GM19328 (cell line): Measurements from ENCODE around the gene PEX26.
"Not testable (repeated sequence)": the region's sequence is repeated elsewhere in the genome, so short reads cannot be mapped to it uniquely, and the experiment has no call there.

Experiments used
- ATAC-seq: cut with Tn5 transposase; IDR thresholded peaks from one replicate; pipeline ENCODE4 v1.9.1; 2021; ENCODE audit warnings: mild to moderate bottlenecking, moderate library complexity; ENCODE audit not compliant: unreplicated experiment

PEX26 gene

GRCh38 chr22:18070556-18071306 is 7.1 kb upstream of the PEX26 start:
- no peak for ATAC-seq

DNA sequence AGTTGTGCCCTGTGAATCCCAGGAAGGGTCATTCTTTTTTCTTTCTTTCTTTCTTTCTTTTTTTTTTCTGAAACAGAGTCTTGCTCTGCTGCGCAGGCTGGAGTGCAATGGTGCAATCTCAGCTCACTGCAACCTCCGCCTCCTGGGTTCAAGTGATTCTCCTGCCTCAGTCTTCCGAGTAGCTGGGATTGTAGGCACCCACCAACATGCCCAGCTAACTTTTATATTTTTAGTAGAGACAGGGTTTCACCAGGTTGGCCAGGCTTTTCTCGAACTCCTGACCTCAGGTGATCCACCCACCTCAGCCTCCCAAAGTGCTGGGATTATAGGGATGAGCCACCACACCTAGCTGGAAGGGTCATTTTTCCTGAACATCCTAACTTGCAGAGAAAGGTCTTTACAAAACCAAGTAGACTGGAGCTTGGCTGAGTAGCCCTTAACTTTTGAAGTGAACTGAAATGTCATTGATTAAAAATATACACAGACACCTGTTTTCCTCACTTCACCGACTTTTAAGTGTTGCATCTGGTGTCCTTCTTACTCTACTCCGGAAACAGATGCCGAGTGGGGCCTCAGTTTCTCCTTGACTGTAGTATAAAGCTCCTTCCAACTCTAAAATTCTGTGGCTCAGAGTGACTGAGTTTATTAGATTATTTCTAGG is 6.4 kb upstream of the PEX26 start:
- not testable (repeated sequence) for ATAC-seq

GRCh38 chr22:18071968-18072310 is 5.9 kb upstream of the PEX26 start:
- no peak for ATAC-seq

- no peak for ATAC-seq
Observed at GRCh38 chr22:18073467-18073866, 4.3 kb upstream of the PEX26 start.

DNA sequence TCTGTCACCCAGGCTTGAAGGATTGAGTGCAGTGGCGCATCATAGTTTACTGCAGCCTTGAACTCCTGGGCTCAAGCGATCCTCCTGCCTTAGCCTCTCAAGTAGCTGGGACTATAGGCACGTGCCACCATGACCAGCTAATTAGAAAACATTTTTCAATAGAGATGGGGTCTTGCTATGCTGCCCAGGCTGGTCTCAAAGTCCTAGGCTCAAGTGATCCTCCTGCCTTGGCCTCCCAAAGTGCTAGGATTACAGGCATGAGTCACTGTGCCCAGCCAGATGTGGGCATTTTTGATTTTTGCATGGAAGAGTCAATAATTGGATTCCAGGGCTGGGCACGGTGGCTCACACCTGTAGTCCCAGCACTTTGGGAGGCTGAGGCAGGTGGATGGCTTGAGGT is 3.9 kb upstream of the PEX26 start:
- not testable (repeated sequence) for ATAC-seq

GRCh38 chr22:18075101-18075719 is 2.6 kb upstream of the PEX26 start:
- ATAC-seq, result no peak

GRCh38 chr22:18075720-18076497 is 1.9 kb upstream of the PEX26 start:
- ATAC-seq, result no peak

- no peak for ATAC-seq
Observed at GRCh38 chr22:18077087-18077638, 627 bp upstream of the PEX26 start.

- ATAC-seq, result no peak
Observed at GRCh38 chr22:18078329-18079041, 695 bp downstream of the PEX26 start.

DNA sequence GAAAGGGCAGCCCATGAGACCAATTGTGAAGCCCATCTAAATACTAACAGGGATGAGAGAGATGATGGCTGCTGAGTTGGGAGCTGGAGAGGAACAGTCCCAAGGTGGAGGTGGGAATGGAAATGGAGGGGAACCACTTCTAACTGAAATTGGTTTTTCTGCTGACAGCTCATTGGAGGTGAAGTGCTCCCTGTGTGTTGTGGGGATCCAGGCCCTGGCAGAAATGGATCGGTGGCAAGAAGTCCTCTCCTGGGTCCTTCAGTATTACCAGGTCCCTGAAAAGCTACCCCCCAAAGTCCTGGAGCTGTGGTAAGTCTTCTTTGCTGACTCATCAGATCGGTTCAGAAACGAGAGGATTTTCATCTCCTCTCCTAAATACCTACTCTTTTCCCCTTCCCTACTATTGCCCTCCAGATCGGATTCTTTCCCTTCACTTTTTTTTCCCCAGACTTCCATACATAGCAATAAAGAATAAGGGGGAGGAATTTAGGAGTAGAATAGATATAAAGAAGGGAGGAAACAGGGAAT is 2.0 kb downstream of the PEX26 start:
- no peak for ATAC-seq

DNA sequence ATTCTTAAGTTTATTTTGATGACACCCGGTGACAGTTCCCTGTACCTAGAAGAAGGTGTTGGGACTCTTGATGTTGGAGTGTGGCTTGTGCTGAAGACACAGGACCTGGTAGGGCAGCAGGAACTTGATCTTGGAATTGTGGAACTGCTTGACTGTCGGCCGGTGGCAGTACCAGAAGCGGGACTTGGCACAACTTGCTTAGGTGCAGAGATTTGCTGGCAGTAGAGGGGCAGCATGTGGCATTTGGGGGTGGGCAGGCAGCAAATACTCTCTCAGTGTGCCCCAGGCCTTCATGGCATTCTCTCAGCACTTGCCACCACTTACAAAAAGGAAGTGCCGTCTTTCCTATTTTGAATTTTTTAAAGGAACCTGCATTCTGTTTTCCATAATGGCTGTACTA is 3.6 kb downstream of the PEX26 start:
- ATAC-seq, result no peak

DNA sequence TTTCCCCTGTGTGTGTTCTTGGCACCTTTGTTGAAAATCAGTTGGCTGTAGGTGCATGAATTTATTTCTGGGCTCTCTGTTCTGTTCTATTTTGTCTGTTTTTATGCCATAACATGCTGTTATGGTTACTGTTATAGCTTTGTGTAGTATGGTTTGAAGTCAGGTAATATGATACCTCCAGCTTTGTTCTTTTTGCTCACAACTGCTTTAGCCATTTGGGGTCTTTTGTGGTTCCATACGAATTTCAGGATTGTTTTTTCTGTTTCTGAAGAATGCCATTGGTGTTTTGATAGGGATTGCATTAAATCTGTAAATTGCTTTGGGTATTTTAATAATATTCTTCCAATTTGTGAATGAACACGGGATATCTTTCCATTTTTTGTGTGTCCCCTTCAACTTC is 4.7 kb downstream of the PEX26 start:
- no peak for ATAC-seq

- ATAC-seq, result no peak
Observed at GRCh38 chr22:18083406-18083805, 5.6 kb downstream of the PEX26 start.

- no peak for ATAC-seq
Observed at GRCh38 chr22:18085188-18085587, 7.4 kb downstream of the PEX26 start.

DNA sequence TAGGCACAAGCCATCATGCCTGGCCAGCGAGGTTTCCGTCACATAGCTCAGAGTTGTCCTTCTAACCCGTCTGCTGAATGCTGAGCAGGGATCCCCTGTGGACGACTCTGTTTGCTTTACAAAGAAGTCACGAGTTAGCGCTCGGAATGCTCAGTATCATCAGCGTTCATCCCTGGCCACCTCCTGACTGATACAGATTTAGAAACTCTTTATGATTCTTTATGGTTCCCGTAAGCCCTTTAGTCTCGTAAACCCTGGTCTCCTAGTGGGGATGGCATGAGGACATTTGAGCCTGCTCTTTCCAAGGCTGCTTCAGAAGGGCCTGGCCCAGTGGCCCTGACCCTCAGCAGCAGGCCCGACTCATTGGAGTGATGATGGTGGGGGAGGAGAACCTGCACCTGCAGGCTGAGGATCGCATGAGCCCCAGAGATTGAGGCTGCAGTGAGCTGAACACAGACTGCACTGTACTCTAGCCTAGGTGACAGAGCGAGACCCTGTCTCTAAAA is 9.6 kb downstream of the PEX26 start:
- ATAC-seq, result no peak

DNA sequence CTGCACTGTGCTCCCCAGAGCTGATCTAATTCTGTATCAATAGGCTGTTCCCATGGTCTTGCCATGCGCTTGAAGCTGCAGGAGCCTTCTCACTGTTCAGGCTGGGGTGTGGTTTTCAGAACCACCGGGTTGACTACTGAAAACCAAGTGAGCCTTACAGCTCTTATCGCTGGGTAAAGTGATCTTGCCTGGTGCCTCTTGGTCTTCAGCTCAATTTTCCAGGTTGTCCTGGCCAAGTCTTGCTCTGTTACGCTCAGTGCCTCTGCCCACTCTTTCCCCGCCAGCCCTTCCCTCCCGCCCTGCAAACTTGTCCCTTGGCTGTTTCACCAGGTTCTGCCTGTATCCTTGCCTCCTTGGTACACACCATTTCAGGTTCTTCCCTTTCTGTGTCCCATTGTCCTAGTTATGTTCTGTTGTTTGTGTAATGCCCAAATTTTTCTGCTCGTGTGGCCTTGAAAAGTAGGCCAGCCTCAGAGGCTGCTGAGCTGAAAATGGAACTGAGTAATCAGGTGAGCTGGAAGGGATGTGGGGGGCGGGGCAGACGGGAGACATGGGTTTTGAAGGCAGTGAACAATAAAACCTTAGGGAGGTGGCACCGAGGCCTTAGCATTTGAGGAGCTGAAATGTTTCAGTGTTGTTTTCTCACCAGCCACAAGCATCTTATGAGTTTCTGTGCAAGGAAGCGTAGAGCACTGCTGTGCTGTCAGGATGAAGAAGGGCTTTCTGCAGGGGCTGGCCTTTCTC is 11.2 kb downstream of the PEX26 start:
- no peak for ATAC-seq

DNA sequence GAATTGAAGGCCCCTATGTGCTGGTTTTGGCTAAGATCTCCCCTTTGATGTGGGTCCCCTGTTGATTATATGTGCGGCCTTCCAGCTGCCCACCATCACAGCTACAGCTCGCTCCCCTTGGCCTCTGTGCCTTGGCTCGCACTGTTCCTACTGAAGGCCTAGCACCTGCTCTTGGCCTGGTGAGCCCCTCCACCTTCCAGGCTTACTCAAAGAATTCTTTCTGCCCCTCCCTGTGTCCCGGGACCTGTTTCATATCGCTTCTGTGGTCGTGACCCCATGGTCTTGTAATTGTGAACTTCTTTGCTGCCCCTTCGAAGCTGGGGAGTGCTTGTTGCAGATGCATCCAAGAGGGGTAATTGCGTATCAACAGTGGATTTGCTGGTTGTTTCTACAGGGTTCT is 12.5 kb downstream of the PEX26 start:
- ATAC-seq, result no peak

DNA sequence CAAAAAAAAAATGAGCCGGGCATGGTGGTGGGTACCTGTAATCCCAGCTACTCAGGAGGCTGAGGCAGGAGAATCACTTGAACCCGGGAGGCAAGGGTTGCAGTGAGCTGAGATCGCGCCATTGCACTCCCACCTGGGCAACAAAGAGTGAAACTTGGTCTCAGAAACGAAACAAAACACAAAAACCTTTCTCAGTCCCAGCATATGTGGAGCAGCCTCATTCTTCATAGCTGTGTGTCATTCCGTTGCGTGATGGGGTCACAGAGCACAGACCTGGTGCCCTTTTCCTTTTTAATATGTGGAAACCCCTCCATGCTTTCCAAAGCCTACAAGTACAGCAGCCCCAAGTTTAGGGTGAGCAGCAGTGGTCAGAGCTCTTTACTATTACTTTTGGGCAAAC is 13.7 kb downstream of the PEX26 start:
- ATAC-seq, result no peak

- no peak for ATAC-seq
Observed at GRCh38 chr22:18091916-18092526, 14.2 kb downstream of the PEX26 start.
